DOHH2 (cell line): ENCODE results near the gene KLK14.

ENCODE experiments used
- EZH2phosphoT487 ChIP-seq: fragments of 200-600 bp; sonication (generic); IDR thresholded peaks from 2 replicates; pipeline ENCODE4 v1.6.1; 2017; ENCODE audit warnings: borderline replicate concordance, mild to moderate bottlenecking, antibody characterized with exemption, low read length, moderate library complexity, mixed read lengths
- TF ChIP-seq, protein P1 (sequence below): fragments of 200-600 bp; sonication (generic); IDR thresholded peaks from one replicate; pipeline ENCODE4 v1.5.1; 2014; ENCODE audit warnings: antibody characterized with exemption, mild to moderate bottlenecking, low read depth, low read length; ENCODE audit not compliant: poor library complexity, severe bottlenecking

DNA sequence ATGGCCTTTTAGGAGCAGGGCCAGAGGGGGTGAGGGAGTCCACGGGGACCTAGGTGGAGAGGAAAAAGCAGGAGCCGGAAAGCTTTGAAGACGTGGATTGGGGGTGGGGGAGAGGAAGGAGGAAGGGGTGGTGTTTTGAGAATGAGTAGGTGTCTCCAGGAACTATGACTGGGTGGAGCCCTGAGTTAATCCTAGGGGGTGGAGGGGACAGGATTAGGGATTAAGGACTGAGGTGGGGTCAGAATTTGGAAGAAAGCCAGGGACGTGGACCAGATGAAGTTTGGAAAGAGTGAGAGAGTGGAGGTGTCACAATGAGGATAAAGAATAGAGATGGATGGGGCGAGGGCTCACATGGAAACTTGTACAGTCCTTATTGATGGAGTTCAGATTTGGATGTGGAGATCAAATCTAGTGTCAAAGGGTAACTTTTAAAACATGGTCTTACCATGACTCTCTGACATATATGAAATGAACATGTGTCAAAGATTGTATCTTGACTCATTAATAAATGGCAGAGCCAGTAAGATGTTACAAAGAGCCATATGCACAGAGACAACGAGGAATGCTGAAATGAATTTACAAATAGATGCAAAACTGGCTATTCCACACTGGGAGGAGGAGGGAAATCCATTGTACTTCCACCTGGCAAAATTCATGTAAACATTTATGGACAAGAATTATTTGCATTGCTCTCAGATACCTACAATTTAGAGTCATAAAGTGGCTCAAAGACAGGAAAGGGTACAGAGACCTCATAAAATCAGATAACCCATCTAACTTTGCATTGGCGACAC, 16.1 kb downstream of the KLK14 start:
- TF ChIP-seq, protein P1, sequence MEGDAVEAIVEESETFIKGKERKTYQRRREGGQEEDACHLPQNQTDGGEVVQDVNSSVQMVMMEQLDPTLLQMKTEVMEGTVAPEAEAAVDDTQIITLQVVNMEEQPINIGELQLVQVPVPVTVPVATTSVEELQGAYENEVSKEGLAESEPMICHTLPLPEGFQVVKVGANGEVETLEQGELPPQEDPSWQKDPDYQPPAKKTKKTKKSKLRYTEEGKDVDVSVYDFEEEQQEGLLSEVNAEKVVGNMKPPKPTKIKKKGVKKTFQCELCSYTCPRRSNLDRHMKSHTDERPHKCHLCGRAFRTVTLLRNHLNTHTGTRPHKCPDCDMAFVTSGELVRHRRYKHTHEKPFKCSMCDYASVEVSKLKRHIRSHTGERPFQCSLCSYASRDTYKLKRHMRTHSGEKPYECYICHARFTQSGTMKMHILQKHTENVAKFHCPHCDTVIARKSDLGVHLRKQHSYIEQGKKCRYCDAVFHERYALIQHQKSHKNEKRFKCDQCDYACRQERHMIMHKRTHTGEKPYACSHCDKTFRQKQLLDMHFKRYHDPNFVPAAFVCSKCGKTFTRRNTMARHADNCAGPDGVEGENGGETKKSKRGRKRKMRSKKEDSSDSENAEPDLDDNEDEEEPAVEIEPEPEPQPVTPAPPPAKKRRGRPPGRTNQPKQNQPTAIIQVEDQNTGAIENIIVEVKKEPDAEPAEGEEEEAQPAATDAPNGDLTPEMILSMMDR: no peak
- no peak for TF ChIP-seq EZH2phosphoT487
